Upper lobe of left lung (tissue), 6 donors: ENCODE data around the gene ASCC2. TPM values are rescaled to one million over a fixed set of nuclear protein-coding genes. Genes with fewer than 3 reads are reported as not detected.

ENCODE experiments used
- ATAC-seq, 2 donors: fragments of 200-7000 bp; cut with Tn5 transposase; one replicate each; pipeline ENCODE4 v1.9.1; 2022; ENCODE audit warnings: mild to moderate bottlenecking in 2 of 2, moderate library complexity in 2 of 2; ENCODE audit not compliant: low FRiP score in 2 of 2
- DNase-seq, 2 donors: peaks; one replicate each; pipeline ENCODE4 v3.0.0-alpha.2; 2019 to 2020
- H3K27ac ChIP-seq, 4 donors: fragments of 200-600 bp; sonication (generic); one replicate each; pipeline ENCODE4 v1.5.1; 2016 to 2019
- H3K27me3 ChIP-seq, 4 donors: fragments of 200-600 bp; sonication (generic); one replicate each; pipeline ENCODE4 v1.5.1; 2017 to 2019
- H3K36me3 ChIP-seq, 4 donors: fragments of 200-600 bp; sonication (generic); one replicate each; pipeline ENCODE4 v1.5.1; 2016 to 2019
- H3K4me1 ChIP-seq, 4 donors: fragments of 200-600 bp; sonication (generic); one replicate each; pipeline ENCODE4 v1.5.1; 2018 to 2019
- H3K4me3 ChIP-seq, 4 donors: fragments of 200-600 bp; sonication (generic); one replicate each; pipeline ENCODE4 v1.5.1; 2017 to 2019; ENCODE audit warnings: mild to moderate bottlenecking in 2 of 4, moderate library complexity in 1 of 4
- H3K9me3 ChIP-seq, 4 donors: fragments of 200-600 bp; sonication (generic); one replicate each; pipeline ENCODE4 v1.5.1; 2018 to 2019
- CTCF ChIP-seq, 6 experiments: fragments of 450-650 bp in 4 of 6; fragments of 200-600 bp in 2 of 6; sonication (generic) in 2 of 6; IDR thresholded peaks; one replicate each; pipeline ENCODE4 v1.5.1; 2016 to 2019; ENCODE audit warnings: antibody characterized with exemption in 6 of 6
- EP300 ChIP-seq, 4 donors: sonication (generic); formaldehyde crosslinking; IDR thresholded peaks; one replicate each; pipeline ENCODE4 v1.5.1; 2017; ENCODE audit warnings: antibody characterized with exemption in 4 of 4, control low read depth in 2 of 4
- POLR2A ChIP-seq, 4 donors: fragments of 450-650 bp; IDR thresholded peaks; one replicate each; pipeline ENCODE4 v1.5.1; 2016 to 2017; ENCODE audit warnings: antibody characterized with exemption in 4 of 4, mild to moderate bottlenecking in 2 of 4
- POLR2AphosphoS5 ChIP-seq, 2 donors: sonication (generic); formaldehyde crosslinking; IDR thresholded peaks; one replicate each; pipeline ENCODE4 v1.5.1; 2017; ENCODE audit warnings: antibody characterized with exemption in 2 of 2
- WGBS, 2 donors: methylation state at CpG; one replicate each; pipeline ENCODE4 v1.1.5; 2017 to 2018; 5-methylcytosine and 5-hydroxymethylcytosine counted together
- total RNA-seq, 6 donors: library from RNA; depleted of rRNA in 4 of 6; stranded (reverse); fragments of >200 nt in 4 of 6; gene quantifications; one replicate each; pipeline versions ENCODE4 v1.1.0 to v1.2.1, GENCODE V29; 2016 to 2021
- donor health status: DM: no; HTN: no; CAD: no; lungs with moderate emphysema.
- donor health status: DM: no; HTN: yes; CAD: no; lungs with severe emphysema.

Gene ASCC2
- total RNA-seq, 6 donors from 2014 or later = 42.3 to 129 (median 64.3) TPM

GRCh38 chr22:29773233-29773632 lies 64.8 kb downstream of the ASCC2 start:
- H3K27me3 ChIP-seq = no peaks in the 10 kb centered on the region
- H3K9me3 ChIP-seq = no peaks in the 10 kb centered on the region
- H3K4me3 ChIP-seq = no peak overlapping the region
- no peak for ATAC-seq
- H3K27ac ChIP-seq = no peak overlapping the region
- H3K36me3 ChIP-seq = peaks cover 0 to 21% (median 16%) of the 10 kb centered on the region in 4 donors
- TF ChIP-seq POLR2A (IDR thresholded peaks at IDR 0.05) (no peak), POLR2AphosphoS5 (IDR thresholded peaks at IDR 0.05) (no peak), EP300 (IDR thresholded peaks at IDR 0.05) (no peak), CTCF (IDR thresholded peaks at IDR 0.05) (no peak)
- H3K4me1 ChIP-seq = peaks cover 8 to 17% (median 12%) of the 10 kb centered on the region in 4 donors
- no peak for DNase-seq
- 75 to 80% methylated on average over 1 to 2 of the region's 2 CpGs for WGBS, 2 donors

- ATAC-seq (peak in 1 of 2 donors; percentile 59), DNase-seq (peak in 1 of 2 donors; percentile 31)
- WGBS, 2 donors = 60 to 61% methylated on average over 5 of the region's 5 CpGs
These were observed 65.9 kb downstream of the ASCC2 start for GRCh38 chr22:29772170-29772641.

GRCh38 chr22:29769723-29770321 lies 68.3 kb downstream of the ASCC2 start:
- Histone ChIP-seq H3K4me3 (no peak overlapping the region), H3K9me3 (no peaks in the 10 kb centered on the region), H3K27ac (no peak overlapping the region), H3K4me1 (peaks cover 22 to 37% (median 24%) of the 10 kb centered on the region in 4 donors), H3K36me3 (peaks cover 0 to 21% (median 16%) of the 10 kb centered on the region in 4 donors), H3K27me3 (no peaks in the 10 kb centered on the region)
- ATAC-seq (no peak), DNase-seq (peak in 1 of 2 donors; percentile 64)
- TF ChIP-seq EP300 (IDR thresholded peaks at IDR 0.05) (no peak), POLR2AphosphoS5 (IDR thresholded peaks at IDR 0.05) (no peak), POLR2A (IDR thresholded peaks at IDR 0.05) (no peak), CTCF (IDR thresholded peaks at IDR 0.05) (no peak)
- 76 to 88% methylated on average over 2 of the region's 2 CpGs for WGBS, 2 donors

More at GRCh38 chr22:29772170-29772641, 65.9 kb downstream of the ASCC2 start:
- Histone ChIP-seq H3K4me3 (no peak overlapping the region), H3K27me3 (no peaks in the 10 kb centered on the region), H3K9me3 (no peaks in the 10 kb centered on the region), H3K27ac (no peak overlapping the region), H3K4me1 (peaks cover 13 to 23% (median 16%) of the 10 kb centered on the region in 4 donors), H3K36me3 (peaks cover 0 to 21% (median 16%) of the 10 kb centered on the region in 4 donors)
- TF ChIP-seq POLR2AphosphoS5 (IDR thresholded peaks at IDR 0.05) = no peak

- DNase-seq = no peak
- Histone ChIP-seq H3K27me3 (no peaks in the 10 kb centered on the region), H3K9me3 (no peaks in the 10 kb centered on the region), H3K36me3 (peaks cover 0 to 21% (median 16%) of the 10 kb centered on the region in 4 donors), H3K27ac (peak overlapping the region in 3 of 4 donors; percentile 85 to 90 (median 87)), H3K4me1 (peaks cover 22 to 37% (median 25%) of the 10 kb centered on the region in 4 donors), H3K4me3 (peak overlapping the region; percentile 74 to 92 (median 85))
- TF ChIP-seq POLR2AphosphoS5 (IDR thresholded peaks at IDR 0.05) = no peak
- ATAC-seq = no peak
- WGBS, 2 donors = 39 to 43% methylated on average over 6 of the region's 6 CpGs
These were observed 69.9 kb downstream of the ASCC2 start for GRCh38 chr22:29768052-29768693.

- peak within 1 kb of the TSS; percentile 85 to 93 (median 88) for H3K27ac ChIP-seq
- DNase-seq = peak; percentile 95 to 99
These were observed 70.7 kb downstream of the ASCC2 start, which contains the start of gene UQCR10 for GRCh38 chr22:29767171-29768051. TSS of gene UQCR10 (plus strand) at chr22:29767369. CDS start at chr22:29767399, 30 bp downstream.

More at GRCh38 chr22:29767171-29768051, 70.7 kb downstream of the ASCC2 start, which contains the start of gene UQCR10:
- ATAC-seq = peak; percentile 93 to 95
- Histone ChIP-seq H3K9me3 (no peaks in the 10 kb centered on the region), H3K27me3 (no peaks in the 10 kb centered on the region), H3K36me3 (peaks cover 0 to 18% (median 16%) of the 10 kb centered on the region in 4 donors), H3K4me3 (peak within 1 kb of the TSS; percentile 74 to 92 (median 85)), H3K4me1 (peaks cover 22 to 37% (median 25%) of the 10 kb centered on the region in 4 donors)
- 0 to 1% methylated on average over 42 to 46 of the region's 46 CpGs for WGBS, 2 donors
- peak; percentile 78 to 90 for TF ChIP-seq POLR2AphosphoS5 (IDR thresholded peaks at IDR 0.05)
- TF ChIP-seq EP300 (IDR thresholded peaks at IDR 0.05) = no peak
- TF ChIP-seq POLR2A (IDR thresholded peaks at IDR 0.05) = peak in 3 of 4 donors; percentile 43 to 66 (median 47)
